ENCODE results near the gene SSNA1.

SSNA1 gene

GRCh38 chr9:137156567-137157375 is 31.7 kb upstream of the SSNA1 start:
- H3K4me3 ChIP-seq (ENCODE audit: low read depth, low read length) = no peak overlapping the region
- no peak for TF ChIP-seq CTCF (IDR thresholded peaks at IDR 0.05; ENCODE audit: insufficient read depth, low read depth, low read length, missing control alignments)
- DNase-seq (ENCODE audit: low read depth) = peak; percentile 64

- DNase-seq (ENCODE audit: low read depth) = no peak
- TF ChIP-seq CTCF (IDR thresholded peaks at IDR 0.05; ENCODE audit: insufficient read depth, low read depth, low read length, missing control alignments) = no peak
- no peak overlapping the region for H3K4me3 ChIP-seq (ENCODE audit: low read depth, low read length)
These were observed 30.7 kb upstream of the SSNA1 start for GRCh38 chr9:137157618-137158415.

- TF ChIP-seq CTCF (IDR thresholded peaks at IDR 0.05; ENCODE audit: insufficient read depth, low read depth, low read length, missing control alignments) = no peak
- DNase-seq (ENCODE audit: low read depth) = peak; percentile 39
- no peak overlapping the region for H3K4me3 ChIP-seq (ENCODE audit: low read depth, low read length)
These were observed 29.9 kb upstream of the SSNA1 start for GRCh38 chr9:137158625-137159024.

- DNase-seq (ENCODE audit: low read depth) = peak; percentile 63
- H3K4me3 ChIP-seq (ENCODE audit: low read depth, low read length) = no peak overlapping the region
- no peak for TF ChIP-seq CTCF (IDR thresholded peaks at IDR 0.05; ENCODE audit: insufficient read depth, low read depth, low read length, missing control alignments)
These were observed 29.1 kb upstream of the SSNA1 start for GRCh38 chr9:137159105-137160053.

- no peak for TF ChIP-seq CTCF (IDR thresholded peaks at IDR 0.05; ENCODE audit: insufficient read depth, low read depth, low read length, missing control alignments)
- no peak overlapping the region for H3K4me3 ChIP-seq (ENCODE audit: low read depth, low read length)
These were observed 28.4 kb upstream of the SSNA1 start for GRCh38 chr9:137160054-137160425.

GRCh38 chr9:137160716-137161557 is 27.5 kb upstream of the SSNA1 start:
- no peak for DNase-seq (ENCODE audit: low read depth)
- H3K4me3 ChIP-seq (ENCODE audit: low read depth, low read length) = no peak overlapping the region
- no peak for TF ChIP-seq CTCF (IDR thresholded peaks at IDR 0.05; ENCODE audit: insufficient read depth, low read depth, low read length, missing control alignments)

More at GRCh38 chr9:137160054-137160425, 28.4 kb upstream of the SSNA1 start:
- DNase-seq (ENCODE audit: low read depth) = no peak

All from GM12865 (cell line).